GM12878 (cell line): Measurements from ENCODE around the gene SUMF2. TPM values are rescaled to one million over a fixed set of nuclear protein-coding genes. Genes with fewer than 3 reads are reported as not detected.

Experiments used
- BMI1 ChIP-seq: fragments of 450-650 bp; IDR thresholded peaks from 2 replicates; pipeline ENCODE4 v1.6.1; 2016; ENCODE audit warnings: mild to moderate bottlenecking, moderate library complexity, borderline replicate concordance
- CHD4 ChIP-seq: fragments of 200-600 bp; sonication (generic); IDR thresholded peaks from 2 replicates; pipeline ENCODE4 v1.6.1; 2016; ENCODE audit warnings: mild to moderate bottlenecking
- EGR1 ChIP-seq, 2 experiments: IDR thresholded peaks; 1 replicate in 1 of 2; 2 replicates in 1 of 2; pipeline ENCODE4 v1.6.1; 2011 to 2012; ENCODE audit warnings: low read depth in 2 of 2, low read length in 2 of 2, borderline replicate concordance in 1 of 2, mild to moderate bottlenecking in 1 of 2, moderate library complexity in 1 of 2
- EP300 ChIP-seq, 2 experiments: fragments of 150-350 bp in 1 of 2; IDR thresholded peaks; 2 replicates each; pipeline ENCODE4 v1.6.1; 2011 to 2012; ENCODE audit warnings: low read depth in 2 of 2, low read length in 2 of 2, borderline replicate concordance in 1 of 2, improper control_type of control experiment in 1 of 2, inconsistent platforms in 1 of 2; ENCODE audit not compliant: control insufficient read depth in 1 of 2
- ETV6 ChIP-seq, 2 experiments: fragments of 450-650 bp in 1 of 2; IDR thresholded peaks in 1 of 2; conservative IDR thresholded peaks in 1 of 2; 2 replicates each; pipeline ENCODE4 v1.6.1; 2014; ENCODE audit warnings: antibody characterized with exemption in 1 of 2, borderline replicate concordance in 1 of 2, low read depth in 1 of 2, mild to moderate bottlenecking in 1 of 2, moderate library complexity in 1 of 2
- GATAD2B ChIP-seq: fragments of 450-650 bp; conservative IDR thresholded peaks from 2 replicates; pipeline ENCODE4 v1.6.1; 2017; ENCODE audit warnings: low read depth, mild to moderate bottlenecking, moderate library complexity
- KLF5 ChIP-seq: fragments of 450-650 bp; IDR thresholded peaks from 2 replicates; pipeline ENCODE4 v1.6.1; 2014; ENCODE audit warnings: mild to moderate bottlenecking; ENCODE audit not compliant: partially characterized antibody
- MEF2B ChIP-seq: fragments of 450-650 bp; IDR thresholded peaks from 2 replicates; pipeline ENCODE4 v1.6.1; 2018; ENCODE audit warnings: mild to moderate bottlenecking, moderate library complexity; ENCODE audit not compliant: partially characterized antibody, poor library complexity, severe bottlenecking
- MYB ChIP-seq: fragments of 150-350 bp; IDR thresholded peaks from 2 replicates; pipeline ENCODE4 v1.6.1; 2014; ENCODE audit warnings: mild to moderate bottlenecking, low read depth, low read length, borderline replicate concordance
- NFIC ChIP-seq: IDR thresholded peaks from 2 replicates; pipeline ENCODE4 v1.6.1; 2012; ENCODE audit warnings: low read depth, mild to moderate bottlenecking, inconsistent platforms, low read length, moderate library complexity
- NFYB ChIP-seq: IDR thresholded peaks from 2 replicates; pipeline ENCODE4 v1.6.1; 2011; ENCODE audit warnings: low read depth, mild to moderate bottlenecking, low read length, improper control_type of control experiment, moderate library complexity; ENCODE audit not compliant: insufficient read depth
- PAX8 ChIP-seq: fragments of 450-650 bp; IDR thresholded peaks from 2 replicates; pipeline ENCODE4 v1.6.1; 2017; ENCODE audit warnings: mild to moderate bottlenecking, moderate library complexity
- PML ChIP-seq: IDR thresholded peaks from 2 replicates; pipeline ENCODE4 v1.6.1; 2012; ENCODE audit warnings: low read length, inconsistent platforms
- SMAD1 ChIP-seq: fragments of 450-650 bp; IDR thresholded peaks from 2 replicates; pipeline ENCODE4 v1.6.1; 2018; ENCODE audit warnings: mild to moderate bottlenecking, low read depth; ENCODE audit not compliant: partially characterized antibody
- SPI1 ChIP-seq: IDR thresholded peaks from 2 replicates; pipeline ENCODE4 v1.6.1; 2011; ENCODE audit warnings: low read depth, mild to moderate bottlenecking, low read length, moderate library complexity, borderline replicate concordance; ENCODE audit not compliant: insufficient read depth
- STAT3 ChIP-seq: IDR thresholded peaks from 2 replicates; pipeline ENCODE4 v1.6.1; 2011; ENCODE audit warnings: low read depth, low read length, improper control_type of control experiment
- TARDBP ChIP-seq: IDR thresholded peaks from 2 replicates; pipeline ENCODE4 v1.6.1; 2016; ENCODE audit warnings: borderline replicate concordance
- ZNF207 ChIP-seq: fragments of 450-650 bp; IDR thresholded peaks from 2 replicates; pipeline ENCODE4 v1.6.1; 2014; ENCODE audit warnings: antibody characterized with exemption, mild to moderate bottlenecking, borderline replicate concordance
- ZNF24 ChIP-seq: fragments of 450-650 bp; IDR thresholded peaks from 2 replicates; pipeline ENCODE4 v1.6.1; 2017; ENCODE audit warnings: antibody characterized with exemption, mild to moderate bottlenecking
- polyA plus RNA-seq, 11 experiments: library from polyadenylated mRNA; depleted of rRNA in 4 of 11; unstranded in 6 of 11; stranded (reverse) in 5 of 11; fragments of >200 nt; fragmentation: Nextera tagmentation in 4 of 11; fragmentation: Illumina TruSeq in 1 of 11; extraction: Ambion mirVana in 4 of 11; extraction: Trizol in 1 of 11; gene quantifications; 1 replicate in 1 of 11; 2 replicates in 10 of 11; pipeline versions ENCODE4 v1.2.1 to v1.2.3, GENCODE V29; 2011 to 2016; ENCODE audit warnings: inconsistent platforms in 2 of 11, missing spikeins in 2 of 11, low read depth in 1 of 11
- total RNA-seq, 4 experiments: library from RNA; depleted of rRNA in 3 of 4; stranded (reverse); fragments of >200 nt in 3 of 4; fragmentation: Illumina TruSeq in 1 of 4; extraction: Trizol in 1 of 4; gene quantifications; 2 replicates each; pipeline versions ENCODE4 v1.2.1 to v1.2.3, GENCODE V29; 2013 to 2021
- TF ChIP-seq, protein P1 (sequence below): IDR thresholded peaks from 2 replicates; pipeline ENCODE4 v1.6.1; 2011; ENCODE audit warnings: low read depth, low read length, improper control_type of control experiment, borderline replicate concordance
- TF ChIP-seq, protein P2 (sequence below): fragments of 450-650 bp; IDR thresholded peaks from 2 replicates; pipeline ENCODE4 v1.6.1; 2017; ENCODE audit warnings: mild to moderate bottlenecking, low read depth, inconsistent platforms; ENCODE audit not compliant: poor library complexity, severe bottlenecking
- TF ChIP-seq, protein P3 (sequence below), 3 experiments: IDR thresholded peaks in 2 of 3; conservative IDR thresholded peaks in 1 of 3; 2 replicates each; pipeline ENCODE4 v1.5.1; 2011; ENCODE audit warnings: low read depth in 3 of 3, low read length in 3 of 3, mild to moderate bottlenecking in 3 of 3, control low read depth in 2 of 3, moderate library complexity in 2 of 3, inconsistent platforms in 1 of 3, mixed read lengths in 1 of 3; ENCODE audit not compliant: control insufficient read depth in 2 of 3, insufficient read depth in 1 of 3; ENCODE audit errors: extremely low read depth in 1 of 3

Gene SUMF2
- total and polyA plus RNA-seq, 10 of the 15 experiments (the other 5 are each of a cell fraction or from before 2014, with no cell fraction given), result 39.9 to 106 (median 71.7) TPM

DNA sequence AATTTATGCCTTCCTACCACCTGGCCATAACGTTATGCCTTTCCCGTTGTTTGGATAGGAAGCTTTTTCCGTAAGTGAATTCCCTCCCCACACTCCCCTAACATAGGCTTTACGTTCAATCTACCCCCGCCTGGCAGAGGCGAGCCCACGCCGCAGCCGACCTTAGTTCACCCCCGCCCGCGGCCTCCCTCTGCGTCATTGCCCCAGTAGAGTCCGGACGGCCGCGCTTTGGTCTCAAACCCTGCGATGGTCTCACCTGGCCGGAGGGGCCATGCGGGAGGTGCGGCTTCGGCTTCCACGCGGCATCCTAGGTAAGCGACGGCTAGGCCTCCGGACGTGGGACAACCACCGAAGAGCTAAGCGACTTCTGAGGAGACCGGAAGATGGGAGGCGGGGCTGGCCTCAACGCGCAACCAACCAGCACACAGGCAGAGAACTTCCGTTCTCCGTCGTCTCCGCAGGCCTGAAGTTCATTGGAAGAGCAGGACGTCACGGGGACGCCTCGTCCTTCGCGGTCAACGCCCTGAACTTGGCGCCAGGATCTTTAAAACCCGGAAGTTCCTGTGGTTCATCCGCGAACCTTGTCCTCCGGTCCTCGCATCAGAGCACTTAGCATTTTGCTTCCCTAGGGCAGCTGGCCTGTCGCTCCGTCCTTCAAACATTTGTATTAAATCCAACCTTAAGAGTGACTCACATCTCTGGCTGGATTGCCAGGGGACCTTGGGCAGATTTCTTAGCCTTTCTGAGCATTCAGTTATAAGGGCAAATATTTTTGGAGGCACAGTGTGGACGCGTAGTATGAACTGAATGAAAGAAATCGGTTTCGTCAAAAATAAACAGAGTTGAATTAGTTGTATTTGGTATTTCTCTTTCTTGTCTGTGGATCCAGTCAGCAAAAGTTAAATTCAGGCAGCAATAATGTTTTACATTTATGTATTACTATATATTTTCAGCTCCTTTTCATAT, 42.3 kb downstream of the SUMF2 start, which contains the start of gene CHCHD2 (continued):
- TF ChIP-seq, protein P1, sequence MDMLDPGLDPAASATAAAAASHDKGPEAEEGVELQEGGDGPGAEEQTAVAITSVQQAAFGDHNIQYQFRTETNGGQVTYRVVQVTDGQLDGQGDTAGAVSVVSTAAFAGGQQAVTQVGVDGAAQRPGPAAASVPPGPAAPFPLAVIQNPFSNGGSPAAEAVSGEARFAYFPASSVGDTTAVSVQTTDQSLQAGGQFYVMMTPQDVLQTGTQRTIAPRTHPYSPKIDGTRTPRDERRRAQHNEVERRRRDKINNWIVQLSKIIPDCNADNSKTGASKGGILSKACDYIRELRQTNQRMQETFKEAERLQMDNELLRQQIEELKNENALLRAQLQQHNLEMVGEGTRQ, result peak; percentile 50; the same call in 1 of the 2 replicates
- TF ChIP-seq TARDBP (0 out of 2 replicates have a peak, but pooled peaks have one; percentile 61), MEF2B (no peak), STAT3 (no peak), ZNF207 (no peak), PML (peak; percentile 84), SPI1 (peak; percentile 36; the same call in 1 of the 2 replicates), ZNF24 (no peak), PAX8 (0 out of 2 replicates have a peak, but pooled peaks have one; percentile 19), NFYB (peak; percentile 97), EP300 (IDR thresholded peaks at IDR 0.05; ENCODE audit: borderline replicate concordance in 1 of 2, control insufficient read depth in 1 of 2, low read depth in 2 of 2, low read length in 2 of 2) (0 out of 4 replicates have a peak, but pooled peaks of 1 of the 2 experiments have one; percentile 6), KLF5 (peak; percentile 87), BMI1 (no peak), EGR1 (IDR thresholded peaks at IDR 0.05; ENCODE audit: borderline replicate concordance in 1 of 2, low read depth in 2 of 2, low read length in 2 of 2) (peak in 1 of 2 experiments; percentile 24; a peak in 1 of 3 replicates), ETV6 (conservative IDR thresholded peaks at IDR 0.05 in 1 of 2, IDR thresholded peaks at IDR 0.05 in 1 of 2; ENCODE audit: borderline replicate concordance in 1 of 2, low read depth in 1 of 2) (no peak; a peak in 1 of 4 replicates), NFIC (no peak; the same call in 1 of the 2 replicates), CHD4 (no peak), SMAD1 (peak; percentile 19), MYB (no peak), GATAD2B (peak; percentile 62; the same call in 1 of the 2 replicates)
- TF ChIP-seq, protein P2, sequence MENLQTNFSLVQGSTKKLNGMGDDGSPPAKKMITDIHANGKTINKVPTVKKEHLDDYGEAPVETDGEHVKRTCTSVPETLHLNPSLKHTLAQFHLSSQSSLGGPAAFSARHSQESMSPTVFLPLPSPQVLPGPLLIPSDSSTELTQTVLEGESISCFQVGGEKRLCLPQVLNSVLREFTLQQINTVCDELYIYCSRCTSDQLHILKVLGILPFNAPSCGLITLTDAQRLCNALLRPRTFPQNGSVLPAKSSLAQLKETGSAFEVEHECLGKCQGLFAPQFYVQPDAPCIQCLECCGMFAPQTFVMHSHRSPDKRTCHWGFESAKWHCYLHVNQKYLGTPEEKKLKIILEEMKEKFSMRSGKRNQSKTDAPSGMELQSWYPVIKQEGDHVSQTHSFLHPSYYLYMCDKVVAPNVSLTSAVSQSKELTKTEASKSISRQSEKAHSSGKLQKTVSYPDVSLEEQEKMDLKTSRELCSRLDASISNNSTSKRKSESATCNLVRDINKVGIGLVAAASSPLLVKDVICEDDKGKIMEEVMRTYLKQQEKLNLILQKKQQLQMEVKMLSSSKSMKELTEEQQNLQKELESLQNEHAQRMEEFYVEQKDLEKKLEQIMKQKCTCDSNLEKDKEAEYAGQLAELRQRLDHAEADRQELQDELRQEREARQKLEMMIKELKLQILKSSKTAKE, result peak; percentile 44
- TF ChIP-seq, protein P3, sequence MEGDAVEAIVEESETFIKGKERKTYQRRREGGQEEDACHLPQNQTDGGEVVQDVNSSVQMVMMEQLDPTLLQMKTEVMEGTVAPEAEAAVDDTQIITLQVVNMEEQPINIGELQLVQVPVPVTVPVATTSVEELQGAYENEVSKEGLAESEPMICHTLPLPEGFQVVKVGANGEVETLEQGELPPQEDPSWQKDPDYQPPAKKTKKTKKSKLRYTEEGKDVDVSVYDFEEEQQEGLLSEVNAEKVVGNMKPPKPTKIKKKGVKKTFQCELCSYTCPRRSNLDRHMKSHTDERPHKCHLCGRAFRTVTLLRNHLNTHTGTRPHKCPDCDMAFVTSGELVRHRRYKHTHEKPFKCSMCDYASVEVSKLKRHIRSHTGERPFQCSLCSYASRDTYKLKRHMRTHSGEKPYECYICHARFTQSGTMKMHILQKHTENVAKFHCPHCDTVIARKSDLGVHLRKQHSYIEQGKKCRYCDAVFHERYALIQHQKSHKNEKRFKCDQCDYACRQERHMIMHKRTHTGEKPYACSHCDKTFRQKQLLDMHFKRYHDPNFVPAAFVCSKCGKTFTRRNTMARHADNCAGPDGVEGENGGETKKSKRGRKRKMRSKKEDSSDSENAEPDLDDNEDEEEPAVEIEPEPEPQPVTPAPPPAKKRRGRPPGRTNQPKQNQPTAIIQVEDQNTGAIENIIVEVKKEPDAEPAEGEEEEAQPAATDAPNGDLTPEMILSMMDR (IDR thresholded peaks at IDR 0.05 in 2 of 3, conservative IDR thresholded peaks at IDR 0.05 in 1 of 3; ENCODE audit: control insufficient read depth in 2 of 3, extremely low read depth in 1 of 3, insufficient read depth in 1 of 3, low read depth in 3 of 3, low read length in 3 of 3), result no peak
